ENCODE measurements around the gene AKT1.

DNA sequence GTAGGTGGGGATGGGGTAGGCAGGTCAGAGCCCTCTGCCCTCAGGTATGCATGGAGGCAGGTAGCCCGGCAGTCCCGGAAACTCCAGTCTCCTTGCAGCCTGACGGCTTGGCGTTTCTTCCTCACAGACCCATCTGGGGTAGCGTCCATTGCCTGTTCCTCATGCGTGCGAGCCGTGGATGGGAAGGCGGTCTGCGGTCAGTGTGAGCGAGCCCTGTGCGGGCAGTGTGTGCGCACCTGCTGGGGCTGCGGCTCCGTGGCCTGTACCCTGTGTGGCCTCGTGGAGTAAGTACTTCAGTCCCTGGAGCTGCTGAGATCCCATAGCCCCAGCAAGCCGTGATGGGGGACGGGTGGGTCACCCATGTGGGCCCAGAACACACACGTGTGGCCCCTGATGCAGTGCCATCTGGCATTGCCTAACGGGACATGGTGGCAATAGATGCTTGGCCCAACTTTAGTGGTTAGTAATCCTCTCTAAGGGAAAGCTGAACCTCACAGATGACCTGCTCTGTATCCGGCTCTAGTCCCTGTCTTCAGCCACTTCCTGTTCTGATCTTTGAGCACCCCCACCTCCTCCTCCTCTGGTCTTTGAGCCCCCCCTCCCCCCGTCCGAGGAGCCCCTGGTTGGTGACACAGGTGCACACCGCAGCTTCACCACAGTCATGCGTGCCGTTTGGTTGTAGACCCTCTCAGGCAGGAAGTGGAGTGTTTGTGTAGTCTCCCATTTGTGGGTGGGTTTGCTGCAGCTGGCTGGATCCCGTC is 38.9 kb downstream of the AKT1 start:
- TF ChIP-seq, protein P1, sequence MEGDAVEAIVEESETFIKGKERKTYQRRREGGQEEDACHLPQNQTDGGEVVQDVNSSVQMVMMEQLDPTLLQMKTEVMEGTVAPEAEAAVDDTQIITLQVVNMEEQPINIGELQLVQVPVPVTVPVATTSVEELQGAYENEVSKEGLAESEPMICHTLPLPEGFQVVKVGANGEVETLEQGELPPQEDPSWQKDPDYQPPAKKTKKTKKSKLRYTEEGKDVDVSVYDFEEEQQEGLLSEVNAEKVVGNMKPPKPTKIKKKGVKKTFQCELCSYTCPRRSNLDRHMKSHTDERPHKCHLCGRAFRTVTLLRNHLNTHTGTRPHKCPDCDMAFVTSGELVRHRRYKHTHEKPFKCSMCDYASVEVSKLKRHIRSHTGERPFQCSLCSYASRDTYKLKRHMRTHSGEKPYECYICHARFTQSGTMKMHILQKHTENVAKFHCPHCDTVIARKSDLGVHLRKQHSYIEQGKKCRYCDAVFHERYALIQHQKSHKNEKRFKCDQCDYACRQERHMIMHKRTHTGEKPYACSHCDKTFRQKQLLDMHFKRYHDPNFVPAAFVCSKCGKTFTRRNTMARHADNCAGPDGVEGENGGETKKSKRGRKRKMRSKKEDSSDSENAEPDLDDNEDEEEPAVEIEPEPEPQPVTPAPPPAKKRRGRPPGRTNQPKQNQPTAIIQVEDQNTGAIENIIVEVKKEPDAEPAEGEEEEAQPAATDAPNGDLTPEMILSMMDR (conservative IDR thresholded peaks at IDR 0.05; ENCODE audit: low read depth, low read length), result no peak
- no peak for TF ChIP-seq EZH2 (IDR thresholded peaks at IDR 0.05; ENCODE audit: borderline replicate concordance, low read depth, low read length, poor library complexity, severe bottlenecking)
